AG04450 (cell line): ENCODE data around the gene CTSC. TPM values are rescaled to one million over a fixed set of nuclear protein-coding genes. Genes with fewer than 3 reads are reported as not detected.

Experiments
- CTCF ChIA-PET: fragments of 300-600, 350-600 bp; formaldehyde crosslinking; extraction: SDS; loops from one replicate; lab custom pipeline; 2022; ENCODE audit warnings: antibody characterized with exemption, inconsistent platforms; lab: Charles Lee
- POLR2A ChIA-PET: fragments of 350-600 bp; formaldehyde crosslinking; extraction: SDS; loops from one replicate; lab custom pipeline; 2021; ENCODE audit warnings: antibody characterized with exemption, inconsistent platforms; lab: Yijun Ruan, JAX
- DNase-seq: peaks from one replicate; pipeline ENCODE4 v3.0.0-alpha.2; 2011; ENCODE audit warnings: low read depth, low spot score
- H3K27ac ChIP-seq: one replicate; pipeline ENCODE4 v1.5.1; 2012; ENCODE audit warnings: low read depth, low read length, control low read depth
- H3K27me3 ChIP-seq: one replicate; pipeline ENCODE4 v1.6.0; 2012; ENCODE audit warnings: low read length; ENCODE audit not compliant: control insufficient read depth, insufficient read depth
- H3K4me3 ChIP-seq: 2 replicates; pipeline ENCODE4 v1.5.1; 2011; ENCODE audit warnings: mild to moderate bottlenecking, low read depth, low read length, control low read depth
- H3K9me3 ChIP-seq: 2 replicates; pipeline ENCODE4 v1.5.1; 2012; ENCODE audit warnings: low read length; ENCODE audit not compliant: control insufficient read depth, insufficient read depth
- CTCF ChIP-seq: IDR thresholded peaks from 2 replicates; pipeline ENCODE4 v1.5.1; 2011; ENCODE audit warnings: low read depth, low read length, control low read depth, inconsistent platforms
- polyA plus RNA-seq: library from polyadenylated mRNA; depleted of rRNA; stranded (reverse); fragments of >200 nt; gene quantifications from 2 replicates; pipeline ENCODE4 v1.2.3, GENCODE V29; 2011

Gene CTSC
- polyA plus RNA-seq, 1 experiment, result 565 TPM

- peaks cover 3% of the 10 kb centered on the region; the same call in 1 of the 2 replicates for H3K9me3 ChIP-seq
- TF ChIP-seq CTCF, result no peak
- no peak for DNase-seq
- no peak overlapping the region for H3K27ac ChIP-seq
- CTCF ChIA-PET, result no interaction called here
- POLR2A ChIA-PET, result no interaction called here
- H3K27me3 ChIP-seq, result no peaks in the 10 kb centered on the region
- H3K4me3 ChIP-seq, result no peak overlapping the region
These were observed 22.0 kb upstream of the CTSC start for GRCh38 chr11:88359541-88359940.

- ChIA-PET CTCF (no interaction called here), POLR2A (no interaction called here)
- H3K27ac ChIP-seq, result no peak overlapping the region
- no peak for DNase-seq
- peaks cover 3% of the 10 kb centered on the region; the same call in 1 of the 2 replicates for H3K9me3 ChIP-seq
- TF ChIP-seq CTCF, result no peak
- H3K27me3 ChIP-seq, result no peaks in the 10 kb centered on the region
- no peak overlapping the region for H3K4me3 ChIP-seq
These were observed 21.6 kb upstream of the CTSC start for GRCh38 chr11:88359114-88359513.

GRCh38 chr11:88358040-88358431 lies 20.5 kb upstream of the CTSC start:
- H3K9me3 ChIP-seq, result peaks cover 3% of the 10 kb centered on the region; the same call in 1 of the 2 replicates
- no peaks in the 10 kb centered on the region for H3K27me3 ChIP-seq
- ChIA-PET CTCF (interaction anchor here (0.6 kb wide), 2 partner anchors 23 to 58 kb away, joined by 3 read pairs; no protein-coding TSS in a partner anchor), POLR2A (interaction anchor here (2.0 kb wide), 1 partner anchor 21 kb away, joined by 10 read pairs; the partner anchor contains the start of gene CTSC)
- no peak for DNase-seq
- no peak for TF ChIP-seq CTCF
- H3K4me3 ChIP-seq, result no peak overlapping the region
- no peak overlapping the region for H3K27ac ChIP-seq

DNA sequence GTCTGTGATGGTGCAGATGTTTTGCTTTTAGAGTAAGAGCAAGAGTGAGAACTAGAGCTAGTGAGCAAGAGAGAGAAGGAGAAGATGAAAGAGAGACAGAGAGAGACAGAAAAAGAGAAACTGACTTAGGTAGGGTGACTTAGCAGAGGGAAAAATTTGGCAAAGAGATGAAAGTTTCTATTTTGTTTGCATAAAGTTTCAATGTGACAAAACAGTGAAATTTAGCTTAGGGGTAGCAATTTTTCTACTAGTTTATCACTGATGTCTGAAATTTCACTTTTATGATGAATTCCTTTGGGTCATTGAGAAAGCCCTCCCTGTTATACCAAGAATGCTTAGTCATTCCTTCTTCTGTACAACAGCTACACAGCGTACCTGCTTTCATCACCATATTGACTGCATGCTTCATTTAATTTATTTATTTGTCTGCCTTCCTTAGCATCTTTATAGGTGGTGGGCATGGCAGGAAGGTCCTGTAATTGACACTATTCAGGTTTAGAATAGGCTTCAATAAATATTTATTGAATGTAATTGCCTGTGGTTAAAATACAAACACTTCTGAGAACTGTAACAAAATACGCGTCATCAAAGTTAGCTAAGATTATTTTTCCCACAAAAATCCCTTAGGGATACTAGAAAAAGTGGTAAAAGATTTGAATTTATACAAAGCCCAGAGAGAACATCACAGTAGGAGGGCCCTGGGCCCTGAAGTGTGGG lies 19.9 kb upstream of the CTSC start:
- Histone ChIP-seq H3K27me3 (no peaks in the 10 kb centered on the region), H3K9me3 (peaks cover 3% of the 10 kb centered on the region; the same call in 1 of the 2 replicates), H3K27ac (no peak overlapping the region), H3K4me3 (no peak overlapping the region)
- DNase-seq, result no peak
- POLR2A ChIA-PET, result interaction anchor here (0.6 to 2.0 kb wide), 5 partner anchors 12 to 135 kb away, joined by 3 to 10 read pairs (median 4); partner anchors contain the start of gene CTSC
- CTCF ChIA-PET, result interaction anchor here (0.6 to 4.0 kb wide), 3 partner anchors 10 to 186 kb away, joined by 3 to 17 read pairs (median 5); no protein-coding TSS in a partner anchor
- TF ChIP-seq CTCF, result no peak

DNA sequence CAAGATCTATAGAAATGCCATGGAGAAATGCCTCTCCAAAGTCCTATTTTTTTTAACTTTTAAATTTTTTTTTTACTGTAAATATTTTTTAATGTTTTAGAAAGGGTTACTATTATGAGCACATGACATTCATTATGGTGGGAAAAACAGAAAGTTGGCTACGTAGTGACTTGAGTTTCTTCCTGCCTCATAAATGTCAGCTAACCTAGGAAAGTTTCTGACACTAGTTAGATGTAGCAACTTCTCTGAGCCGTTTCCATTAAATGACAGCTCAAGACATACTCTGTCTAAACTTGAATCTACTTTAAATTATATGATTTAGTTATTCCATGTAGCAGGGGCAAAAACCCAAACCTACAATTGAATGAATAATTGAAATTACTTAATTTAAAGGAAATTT lies 18.4 kb upstream of the CTSC start:
- no peak for DNase-seq
- no peak overlapping the region for H3K27ac ChIP-seq
- no peak overlapping the region for H3K4me3 ChIP-seq
- no peak for TF ChIP-seq CTCF
- no peaks in the 10 kb centered on the region for H3K27me3 ChIP-seq
- CTCF ChIA-PET, result interaction anchor here (0.9 to 4.0 kb wide), 3 partner anchors 12 to 339 kb away, joined by 3 to 17 read pairs (median 5); no protein-coding TSS in a partner anchor
- peaks cover 1% of the 10 kb centered on the region; the same call in 1 of the 2 replicates for H3K9me3 ChIP-seq
- POLR2A ChIA-PET, result no interaction called here
